ENCODE data around the gene TMEM218.

DNA sequence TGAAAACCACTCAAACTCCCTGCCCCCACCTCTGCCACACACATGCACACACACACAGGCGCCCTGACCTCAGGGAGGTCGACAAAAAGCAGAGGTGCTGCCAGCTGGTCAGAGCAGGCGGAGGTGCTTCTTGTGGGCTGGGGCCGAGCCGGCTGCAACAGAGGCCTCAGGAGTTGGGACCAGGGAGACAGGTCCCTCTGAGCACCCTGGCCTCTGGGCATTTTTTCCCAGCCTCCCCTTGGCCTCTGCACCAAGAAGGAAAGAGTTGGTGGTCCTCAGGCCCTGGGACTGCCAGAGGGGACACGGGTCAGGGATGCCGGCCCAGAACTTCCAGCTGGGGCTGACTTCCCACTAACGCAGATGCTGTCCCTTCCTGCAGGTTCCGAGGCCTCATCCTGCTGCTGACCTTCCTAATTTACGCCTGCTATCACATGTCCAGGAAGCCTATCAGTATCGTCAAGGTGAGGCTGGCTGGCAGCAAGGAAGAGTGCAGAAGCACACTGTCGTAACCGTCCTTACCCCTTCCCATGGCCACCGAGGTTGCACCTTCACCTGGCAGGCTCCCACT lies 35.0 kb downstream of the TMEM218 start:
- TF ChIP-seq, protein P1, sequence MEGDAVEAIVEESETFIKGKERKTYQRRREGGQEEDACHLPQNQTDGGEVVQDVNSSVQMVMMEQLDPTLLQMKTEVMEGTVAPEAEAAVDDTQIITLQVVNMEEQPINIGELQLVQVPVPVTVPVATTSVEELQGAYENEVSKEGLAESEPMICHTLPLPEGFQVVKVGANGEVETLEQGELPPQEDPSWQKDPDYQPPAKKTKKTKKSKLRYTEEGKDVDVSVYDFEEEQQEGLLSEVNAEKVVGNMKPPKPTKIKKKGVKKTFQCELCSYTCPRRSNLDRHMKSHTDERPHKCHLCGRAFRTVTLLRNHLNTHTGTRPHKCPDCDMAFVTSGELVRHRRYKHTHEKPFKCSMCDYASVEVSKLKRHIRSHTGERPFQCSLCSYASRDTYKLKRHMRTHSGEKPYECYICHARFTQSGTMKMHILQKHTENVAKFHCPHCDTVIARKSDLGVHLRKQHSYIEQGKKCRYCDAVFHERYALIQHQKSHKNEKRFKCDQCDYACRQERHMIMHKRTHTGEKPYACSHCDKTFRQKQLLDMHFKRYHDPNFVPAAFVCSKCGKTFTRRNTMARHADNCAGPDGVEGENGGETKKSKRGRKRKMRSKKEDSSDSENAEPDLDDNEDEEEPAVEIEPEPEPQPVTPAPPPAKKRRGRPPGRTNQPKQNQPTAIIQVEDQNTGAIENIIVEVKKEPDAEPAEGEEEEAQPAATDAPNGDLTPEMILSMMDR (conservative IDR thresholded peaks at IDR 0.05), result no peak
- TF ChIP-seq EZH2 (IDR thresholded peaks at IDR 0.05; ENCODE audit: low read depth), result no peak

All from PC-9 (cell line).